NB4 (cell line): ENCODE results near the gene CMSS1.

Experiments
- CTCF ChIP-seq: IDR thresholded peaks from one replicate; pipeline ENCODE4 v1.5.1; 2012; ENCODE audit warnings: low read depth, low read length
- MAX ChIP-seq: IDR thresholded peaks from 2 replicates; pipeline ENCODE4 v1.6.1; 2011; ENCODE audit warnings: low read depth, low read length
- POLR2A ChIP-seq: IDR thresholded peaks from 2 replicates; pipeline ENCODE4 v1.6.1; 2011; ENCODE audit warnings: mild to moderate bottlenecking; ENCODE audit not compliant: insufficient read length; ENCODE audit errors: extremely low read depth

- no peak for TF ChIP-seq POLR2A
- TF ChIP-seq CTCF, result no peak
- TF ChIP-seq MAX, result no peak
Measured at GRCh38 chr3:99870712-99871111, 53.0 kb downstream of the CMSS1 start.
